ENCODE data around the gene CHCHD3. TPM values are rescaled to one million over a fixed set of nuclear protein-coding genes. Genes with fewer than 3 reads are reported as not detected.
"Not testable (repeated sequence)": the region's sequence is repeated elsewhere in the genome, so short reads cannot be mapped to it uniquely, and the experiment has no call there.

Gene CHCHD3
- total RNA-seq, 4 donors from 2014 or later = 66.0 to 79.1 (median 70.0) TPM

DNA sequence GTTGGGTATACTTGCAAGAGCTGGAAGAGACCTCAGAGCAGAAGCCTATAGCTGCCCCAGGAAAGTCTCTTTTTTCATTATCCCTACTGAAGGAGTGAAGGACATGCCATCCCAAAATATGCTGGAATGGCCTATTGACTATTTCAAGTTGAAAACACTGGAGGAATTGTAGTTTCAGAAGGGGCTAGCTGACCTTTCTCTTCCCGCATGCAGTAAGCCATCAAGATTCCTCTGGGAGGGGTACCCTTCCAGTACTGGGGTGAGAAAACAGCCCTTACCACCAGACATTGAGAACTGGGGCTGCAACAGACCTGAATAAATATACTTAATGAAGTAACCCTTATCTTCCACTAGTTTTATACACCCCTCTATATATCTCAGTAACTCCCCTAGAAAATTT is 41.7 kb downstream of the CHCHD3 start:
- Histone ChIP-seq H3K27me3 (no peaks in the 10 kb centered on the region), H3K4me3 (replicated peaks in 1 of 3) (no peak overlapping the region), H3K4me1 (peaks cover 0 to 3% of the 10 kb centered on the region in 2 donors), H3K27ac (no peak overlapping the region), H3K36me3 (no peaks in the 10 kb centered on the region), H3K9me3 (no peaks in the 10 kb centered on the region)
- no peak for TF ChIP-seq POLR2A (IDR thresholded peaks at IDR 0.05)
- DNase-seq = no peak
- 97 to 100% methylated on average over 1 of the region's 1 CpG for WGBS, 2 donors
- intact Hi-C loops (cut with DNase I) = no loop called here

- Histone ChIP-seq H3K27ac (no peak overlapping the region), H3K4me3 (replicated peaks in 1 of 3) (no peak overlapping the region), H3K27me3 (no peaks in the 10 kb centered on the region), H3K9me3 (no peaks in the 10 kb centered on the region), H3K4me1 (peaks cover 0 to 3% of the 10 kb centered on the region in 2 donors), H3K36me3 (no peaks in the 10 kb centered on the region)
- 96 to 100% methylated on average over 2 of the region's 2 CpGs for WGBS, 2 donors
- intact Hi-C loops (cut with DNase I) = no loop called here
- TF ChIP-seq POLR2A (IDR thresholded peaks at IDR 0.05) (no peak), CTCF (IDR thresholded peaks at IDR 0.05) (no peak)
- no peak for DNase-seq
Measured at GRCh38 chr7:133039614-133040013, 42.3 kb downstream of the CHCHD3 start.

DNA sequence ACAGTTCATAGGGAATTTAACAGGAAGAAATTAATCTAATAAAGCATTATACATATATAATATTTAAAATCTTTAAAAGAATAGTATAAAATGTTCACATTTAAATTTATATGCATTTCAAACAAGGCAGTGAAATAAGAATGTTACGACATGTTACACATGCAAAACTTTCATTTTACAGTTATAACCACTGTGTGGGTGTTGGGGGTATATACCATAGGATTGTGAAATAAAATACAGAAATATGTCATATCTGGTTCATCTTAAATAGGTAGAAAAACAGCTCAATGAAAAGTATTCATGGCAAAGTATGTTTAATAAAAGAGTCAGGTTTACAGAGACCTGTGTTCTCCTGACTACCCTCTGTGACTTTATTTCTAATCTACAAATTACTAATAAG is 45.6 kb downstream of the CHCHD3 start:
- H3K4me3 ChIP-seq (replicated peaks in 1 of 3) = no peak overlapping the region
- no peak overlapping the region for H3K27ac ChIP-seq
- intact Hi-C loops (cut with DNase I) = no loop called here
- WGBS, 2 donors = 90 to 93% methylated on average over 1 of the region's 1 CpG
- no peak for TF ChIP-seq POLR2A (IDR thresholded peaks at IDR 0.05)
- TF ChIP-seq CTCF (IDR thresholded peaks at IDR 0.05) = no peak
- no peaks in the 10 kb centered on the region for H3K36me3 ChIP-seq
- H3K4me1 ChIP-seq = peaks cover 6% of the 10 kb centered on the region in 2 donors
- H3K9me3 ChIP-seq = no peaks in the 10 kb centered on the region
- H3K27me3 ChIP-seq = no peaks in the 10 kb centered on the region
- DNase-seq = no peak

DNA sequence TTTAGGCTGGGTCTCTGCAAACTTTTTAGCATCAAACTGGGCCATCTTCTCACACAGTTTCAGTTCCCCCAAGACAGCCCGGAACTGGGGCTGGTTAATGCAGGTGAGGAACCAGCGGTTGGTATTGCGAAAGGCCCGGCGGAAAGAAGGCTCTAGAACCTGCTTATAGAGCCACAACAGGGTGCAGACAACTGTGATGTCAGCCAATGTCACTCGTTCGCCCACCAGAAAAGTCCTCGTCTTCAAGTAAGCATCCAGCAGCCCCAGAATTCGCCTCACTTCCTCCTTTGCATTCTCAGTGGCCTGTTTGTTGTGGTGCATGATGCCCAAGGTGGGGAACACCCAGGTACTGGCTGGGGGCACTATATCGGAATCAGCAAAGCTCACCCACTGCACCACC is 46.6 kb downstream of the CHCHD3 start:
- WGBS, 2 donors = 84 to 93% methylated on average over 10 of the region's 10 CpGs
- DNase-seq; H3K36me3 ChIP-seq; H3K27ac ChIP-seq; H3K9me3 ChIP-seq; intact Hi-C loops (cut with DNase I); H3K27me3 ChIP-seq; H3K4me3 ChIP-seq (replicated peaks in 1 of 3): not testable (repeated sequence)
- peaks cover 7 to 13% of the 10 kb centered on the region in 2 donors for H3K4me1 ChIP-seq

DNA sequence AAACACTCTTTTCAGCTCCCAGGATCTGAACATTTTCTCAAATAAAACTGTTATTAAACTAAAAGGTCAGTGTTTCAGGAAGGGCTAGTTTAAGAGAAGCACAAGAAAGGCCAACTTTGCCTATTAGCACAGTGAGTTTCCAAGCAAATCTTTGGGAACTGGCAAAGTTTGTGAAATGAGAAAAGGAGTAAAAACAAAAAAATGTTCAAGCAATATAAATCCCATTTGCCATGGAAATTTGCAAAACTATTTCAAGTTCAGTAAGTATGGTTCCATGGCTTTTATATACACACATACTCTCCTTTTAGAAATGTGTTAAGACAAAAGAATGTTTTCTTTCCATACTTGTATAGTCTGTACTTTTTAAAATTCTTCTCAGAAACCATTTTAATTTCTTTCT is 51.5 kb downstream of the CHCHD3 start:
- Histone ChIP-seq H3K27ac (no peak overlapping the region), H3K4me3 (replicated peaks in 1 of 3) (no peak overlapping the region), H3K9me3 (no peaks in the 10 kb centered on the region), H3K27me3 (no peaks in the 10 kb centered on the region), H3K36me3 (no peaks in the 10 kb centered on the region), H3K4me1 (peaks cover 15% of the 10 kb centered on the region in 2 donors)
- TF ChIP-seq POLR2A (IDR thresholded peaks at IDR 0.05) (no peak), CTCF (IDR thresholded peaks at IDR 0.05) (no peak)
- intact Hi-C loops (cut with DNase I) = no loop called here
- no peak for DNase-seq

- intact Hi-C loops (cut with DNase I) = no loop called here
- WGBS, 2 donors = 79 to 91% methylated on average over 5 of the region's 5 CpGs
- no peak overlapping the region for H3K27ac ChIP-seq
Measured at GRCh38 chr7:133029463-133029862, 52.4 kb downstream of the CHCHD3 start.

More at GRCh38 chr7:133029463-133029862, 52.4 kb downstream of the CHCHD3 start:
- no peak overlapping the region for H3K4me3 ChIP-seq (replicated peaks in 1 of 3)
- no peak for DNase-seq
- no peaks in the 10 kb centered on the region for H3K9me3 ChIP-seq
- no peaks in the 10 kb centered on the region for H3K36me3 ChIP-seq
- H3K27me3 ChIP-seq = no peaks in the 10 kb centered on the region
- TF ChIP-seq CTCF (IDR thresholded peaks at IDR 0.05) = no peak
- TF ChIP-seq POLR2A (IDR thresholded peaks at IDR 0.05) = no peak
- H3K4me1 ChIP-seq = peaks cover 15% of the 10 kb centered on the region in 2 donors

Measured in thyroid gland (tissue), 4 donors.